Femur (tissue), 1 donor: ENCODE data around the gene TTC27.
"Not testable (repeated sequence)": the region's sequence is repeated elsewhere in the genome, so short reads cannot be mapped to it uniquely, and the experiment has no call there.

Source experiments
- DNase-seq: peaks from one replicate; pipeline ENCODE4 v3.0.0-alpha.2; 2017

The TTC27 gene

GRCh38 chr2:32862269-32863055, 234.6 kb downstream of the TTC27 start:
- DNase-seq, result no peak

- DNase-seq, result no peak
These were observed 235.5 kb downstream of the TTC27 start for GRCh38 chr2:32863326-32863725.

GRCh38 chr2:32863803-32864202, 236.0 kb downstream of the TTC27 start:
- DNase-seq, result no peak

GRCh38 chr2:32864334-32865111, 236.7 kb downstream of the TTC27 start:
- DNase-seq, result no peak

- DNase-seq, result no peak
These were observed 237.7 kb downstream of the TTC27 start for GRCh38 chr2:32865399-32866068.

- DNase-seq, result not testable (repeated sequence)
These were observed 238.6 kb downstream of the TTC27 start for GRCh38 chr2:32866462-32866861.
